ENCODE measurements around the gene SIPA1L2.

GRCh38 chr1:232678185-232678886 is 48.4 kb upstream of the SIPA1L2 start:
- no peak for TF ChIP-seq EZH2 (IDR thresholded peaks at IDR 0.05; ENCODE audit: insufficient read depth, poor library complexity, severe bottlenecking)
- TF ChIP-seq EZH2phosphoT487 (IDR thresholded peaks at IDR 0.05; ENCODE audit: insufficient read depth, low read depth) = no peak

Data from GM23248 (cell line).